Pericardium fibroblast (primary cell): ENCODE results near the gene SCGB3A2. TPM values are rescaled to one million over a fixed set of nuclear protein-coding genes. Genes with fewer than 3 reads are reported as not detected.

Source experiments
- total RNA-seq: library from RNA; depleted of rRNA; stranded (reverse); fragments of >200 nt; gene quantifications from 2 replicates; pipeline ENCODE4 v1.2.3, GENCODE V29; 2015

SCGB3A2 gene, protein sequence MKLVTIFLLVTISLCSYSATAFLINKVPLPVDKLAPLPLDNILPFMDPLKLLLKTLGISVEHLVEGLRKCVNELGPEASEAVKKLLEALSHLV
- not detected in 2 replicates for total RNA-seq

DNA sequence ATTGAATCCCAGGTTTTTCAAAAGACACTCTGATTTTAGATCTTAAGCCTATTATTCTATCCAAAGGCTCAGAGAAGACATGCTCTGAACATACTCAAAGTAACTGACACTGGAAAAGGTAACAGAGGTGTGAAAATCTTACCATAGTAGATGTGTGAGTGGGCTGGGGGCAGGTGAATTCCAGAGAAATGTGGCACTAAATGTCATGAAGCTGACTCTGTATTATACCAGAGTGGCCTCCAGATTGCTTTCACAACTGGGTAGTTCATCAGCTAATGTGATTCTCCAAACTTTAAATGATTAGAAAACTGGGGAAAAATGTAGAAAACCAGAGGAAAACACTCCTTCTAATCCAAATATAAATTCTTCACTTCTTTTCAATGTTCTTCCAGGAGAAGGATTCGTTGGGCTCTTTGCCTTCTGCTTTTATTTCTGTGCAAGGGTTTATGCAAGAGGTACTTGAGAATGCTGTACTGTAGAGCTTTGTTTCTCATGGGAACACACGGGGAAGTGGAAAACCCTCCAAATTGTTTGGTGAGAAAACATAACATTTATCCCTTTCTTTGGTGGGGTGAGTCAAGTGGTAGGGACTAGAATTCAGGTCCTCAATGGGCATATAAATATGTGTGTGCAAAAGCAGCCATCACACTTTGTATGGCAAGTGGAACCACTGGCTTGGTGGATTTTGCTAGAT is at the start of gene SCGB3A2:
TSS of gene SCGB3A2 (plus strand) at position 646 of the 694 bp plus-strand sequence. CDS start 93 bp downstream, outside the sequence.

DNA sequence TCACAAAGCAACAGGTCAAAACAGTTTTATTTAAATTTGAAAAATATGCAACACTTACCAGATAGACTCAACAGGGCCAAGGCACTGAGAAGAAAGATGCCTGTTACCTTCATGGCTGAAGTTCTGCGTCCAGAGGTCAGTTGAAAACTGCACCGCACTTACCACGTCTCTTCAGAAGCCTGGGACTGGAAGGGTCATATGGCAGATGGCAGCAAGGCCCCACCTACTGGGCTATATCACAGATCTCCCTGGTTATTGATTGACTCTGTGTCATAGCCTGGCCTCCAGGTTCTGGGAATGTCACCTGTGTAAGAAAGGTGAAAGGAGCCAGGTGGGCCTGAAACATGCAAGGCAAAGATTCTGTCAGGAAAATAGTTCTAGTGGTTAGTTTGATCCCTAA is 47.0 kb upstream of the SCGB3A2 start, which contains the start of gene SPINK1:
TSS of gene SPINK1 (minus strand) at position 207 of the 400 bp plus-strand sequence. CDS start at position 113, 94 bp downstream.

DNA sequence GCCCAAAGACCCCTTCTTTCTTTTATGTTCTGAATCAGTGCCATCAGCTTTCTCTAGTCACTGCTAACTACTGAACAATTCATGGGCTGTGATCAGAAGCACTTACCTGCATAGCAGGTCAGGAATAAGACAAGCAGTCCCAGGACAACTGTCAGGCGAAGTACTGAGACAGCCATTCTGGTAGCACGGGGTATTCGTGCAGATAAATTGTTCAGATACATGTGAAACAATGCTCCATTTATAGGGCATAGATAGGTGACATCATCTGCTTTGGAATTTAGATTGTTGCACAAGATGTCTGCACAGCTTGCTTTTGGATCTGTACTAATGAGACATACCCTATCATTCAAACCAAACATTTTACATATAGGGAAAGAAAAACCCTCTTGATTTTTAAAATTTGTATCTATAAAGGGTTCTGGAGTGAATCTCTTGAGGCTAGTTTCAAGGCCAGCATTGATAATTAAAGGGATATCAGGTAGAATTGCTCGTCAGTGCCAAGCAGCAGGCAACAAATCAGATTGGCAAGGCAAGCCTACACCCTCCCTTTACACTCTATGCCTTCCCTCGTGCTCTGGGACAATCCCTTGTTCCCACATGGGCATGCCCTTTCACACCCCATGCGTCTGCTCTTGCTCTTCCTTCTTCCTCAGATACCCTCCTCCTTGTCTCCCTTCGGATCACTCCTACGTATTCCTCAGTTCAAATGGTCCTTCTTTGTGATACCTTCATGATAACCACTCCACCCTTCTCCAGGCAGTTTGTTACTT is 28.0 kb downstream of the SCGB3A2 start, which contains the start of gene C5orf46:
TSS of gene C5orf46 (minus strand) at position 213 of the 770 bp plus-strand sequence. CDS start at position 176, 37 bp downstream.

Other genes with a start within 250 kb of the SCGB3A2 start
- 1.8 TPM in 2 replicates for gene JAKMIP2, start 96.0 kb upstream of the SCGB3A2 start, total RNA-seq
- gene SPINK1, start 47.0 kb upstream of the SCGB3A2 start, total RNA-seq, result not detected in 2 replicates
- not detected in 2 replicates for gene C5orf46, start 27.8 kb downstream of the SCGB3A2 start, total RNA-seq
- not detected in 2 replicates for gene SPINK5, start 185.3 kb downstream of the SCGB3A2 start, total RNA-seq